GM12801 (cell line): ENCODE results near the gene RNF25.

Experiments used
- CTCF ChIP-seq: IDR thresholded peaks from one replicate; pipeline ENCODE4 v1.5.1; 2011; ENCODE audit warnings: control low read depth; ENCODE audit not compliant: insufficient read length; ENCODE audit errors: extremely low read depth

The RNF25 gene

GRCh38 chr2:218622606-218623365 lies 49.0 kb downstream of the RNF25 start:
- no peak for TF ChIP-seq CTCF

GRCh38 chr2:218621007-218621406 lies 50.8 kb downstream of the RNF25 start:
- no peak for TF ChIP-seq CTCF

GRCh38 chr2:218618102-218618860 lies 53.5 kb downstream of the RNF25 start:
- no peak for TF ChIP-seq CTCF

- no peak for TF ChIP-seq CTCF
Observed at GRCh38 chr2:218615868-218616315, 55.9 kb downstream of the RNF25 start.
